ENCODE data around the gene EVA1B. TPM values are rescaled to one million over a fixed set of nuclear protein-coding genes. Genes with fewer than 3 reads are reported as not detected.

Gene EVA1B
- total RNA-seq, 1 donor from 2014 or later: 101 TPM

GRCh38 chr1:36279110-36279788 lies 44.2 kb downstream of the EVA1B start:
- intact Hi-C loops (cut with DNase I): no loop called here
- no peak overlapping the region for H3K27ac ChIP-seq

GRCh38 chr1:36276688-36277087 lies 46.8 kb downstream of the EVA1B start:
- H3K36me3 ChIP-seq: peaks cover 0 to 7% of the 10 kb centered on the region in 2 donors
- intact Hi-C loops (cut with DNase I): no loop called here

More at GRCh38 chr1:36279110-36279788, 44.2 kb downstream of the EVA1B start:
- peaks cover 0 to 4% of the 10 kb centered on the region in 2 donors for H3K36me3 ChIP-seq
- DNase-seq (ENCODE audit: extremely low spot score in 2 of 2): no peak
- H3K27me3 ChIP-seq: no peaks in the 10 kb centered on the region
- no peak overlapping the region for H3K4me3 ChIP-seq
- H3K4me1 ChIP-seq: peaks cover 24% of the 10 kb centered on the region
- no peak for TF ChIP-seq CTCF (IDR thresholded peaks at IDR 0.05)
- TF ChIP-seq POLR2AphosphoS5 (IDR thresholded peaks at IDR 0.05; ENCODE audit: insufficient read depth in 1 of 2, low read depth in 1 of 2): no peak
- no peaks in the 10 kb centered on the region for H3K9me3 ChIP-seq

GRCh38 chr1:36274201-36274600 lies 49.2 kb downstream of the EVA1B start:
- DNase-seq (ENCODE audit: extremely low spot score in 2 of 2): no peak
- no peak overlapping the region for H3K4me3 ChIP-seq
- no peak for TF ChIP-seq CTCF (IDR thresholded peaks at IDR 0.05)
- TF ChIP-seq POLR2A (IDR thresholded peaks at IDR 0.05): no peak
- no peak for TF ChIP-seq POLR2AphosphoS5 (IDR thresholded peaks at IDR 0.05; ENCODE audit: insufficient read depth in 1 of 2, low read depth in 1 of 2)
- peaks cover 22% of the 10 kb centered on the region for H3K4me1 ChIP-seq
- H3K27ac ChIP-seq: no peak overlapping the region
- H3K36me3 ChIP-seq: peaks cover 0 to 7% of the 10 kb centered on the region in 2 donors
- intact Hi-C loops (cut with DNase I): no loop called here
- H3K9me3 ChIP-seq: no peaks in the 10 kb centered on the region
- no peaks in the 10 kb centered on the region for H3K27me3 ChIP-seq

More at GRCh38 chr1:36276688-36277087, 46.8 kb downstream of the EVA1B start:
- peaks cover 32% of the 10 kb centered on the region for H3K4me1 ChIP-seq
- no peak overlapping the region for H3K27ac ChIP-seq
- no peaks in the 10 kb centered on the region for H3K9me3 ChIP-seq
- TF ChIP-seq CTCF (IDR thresholded peaks at IDR 0.05) (no peak), POLR2AphosphoS5 (IDR thresholded peaks at IDR 0.05; ENCODE audit: insufficient read depth in 1 of 2, low read depth in 1 of 2) (no peak), POLR2A (IDR thresholded peaks at IDR 0.05) (no peak)
- no peak overlapping the region for H3K4me3 ChIP-seq
- H3K27me3 ChIP-seq: no peaks in the 10 kb centered on the region
- no peak for DNase-seq (ENCODE audit: extremely low spot score in 2 of 2)

GRCh38 chr1:36273024-36273423 lies 50.4 kb downstream of the EVA1B start:
- H3K9me3 ChIP-seq: no peaks in the 10 kb centered on the region
- no peaks in the 10 kb centered on the region for H3K27me3 ChIP-seq
- no peak overlapping the region for H3K4me3 ChIP-seq
- peaks cover 21% of the 10 kb centered on the region for H3K4me1 ChIP-seq
- H3K27ac ChIP-seq: no peak overlapping the region
- TF ChIP-seq POLR2A (IDR thresholded peaks at IDR 0.05) (no peak), POLR2AphosphoS5 (IDR thresholded peaks at IDR 0.05; ENCODE audit: insufficient read depth in 1 of 2, low read depth in 1 of 2) (no peak), CTCF (IDR thresholded peaks at IDR 0.05) (no peak)
- intact Hi-C loops (cut with DNase I): no loop called here
- no peak for DNase-seq (ENCODE audit: extremely low spot score in 2 of 2)
- peaks cover 0 to 7% of the 10 kb centered on the region in 2 donors for H3K36me3 ChIP-seq

Other genes starting within 250 kb of the EVA1B start
- gene TEKT2, start 239.6 kb downstream of the EVA1B start, total RNA-seq: not detected
- 32.2 TPM for gene ADPRS, start 234.8 kb downstream of the EVA1B start, total RNA-seq
- 6.4 TPM for gene COL8A2, start 198.4 kb downstream of the EVA1B start, total RNA-seq
- gene TRAPPC3, start 174.2 kb downstream of the EVA1B start, total RNA-seq: 52.1 TPM
- 93.8 TPM for gene MAP7D1, start 167.5 kb downstream of the EVA1B start, total RNA-seq
- 57.7 TPM for gene THRAP3, start 99.2 kb downstream of the EVA1B start, total RNA-seq
- 17.2 TPM for gene SH3D21, start 17.3 kb downstream of the EVA1B start, total RNA-seq
- gene STK40, start 62.3 kb upstream of the EVA1B start, total RNA-seq: 35.4 TPM
- 45.2 TPM for gene LSM10, start 74.3 kb upstream of the EVA1B start, total RNA-seq
- gene OSCP1, start 126.8 kb upstream of the EVA1B start, total RNA-seq: 5.2 TPM
- 54.0 TPM for gene MRPS15, start 140.7 kb upstream of the EVA1B start, total RNA-seq
- 8.8 TPM for gene CSF3R, start 159.3 kb upstream of the EVA1B start, total RNA-seq